Diencephalon (tissue), 1 donor: ENCODE data around the gene METTL16. TPM values are rescaled to one million over a fixed set of nuclear protein-coding genes. Genes with fewer than 3 reads are reported as not detected.

ENCODE experiments used
- small RNA-seq: library from RNA; depleted of rRNA; stranded (forward); fragments of <200 nt; gene quantifications from one replicate; pipeline ENCODE3, GENCODE V24; 2014
- total RNA-seq: library from RNA; depleted of rRNA; stranded (reverse); fragments of >200 nt; gene quantifications from one replicate; pipeline ENCODE4 v1.2.3, GENCODE V29; 2014

Gene METTL16, protein sequence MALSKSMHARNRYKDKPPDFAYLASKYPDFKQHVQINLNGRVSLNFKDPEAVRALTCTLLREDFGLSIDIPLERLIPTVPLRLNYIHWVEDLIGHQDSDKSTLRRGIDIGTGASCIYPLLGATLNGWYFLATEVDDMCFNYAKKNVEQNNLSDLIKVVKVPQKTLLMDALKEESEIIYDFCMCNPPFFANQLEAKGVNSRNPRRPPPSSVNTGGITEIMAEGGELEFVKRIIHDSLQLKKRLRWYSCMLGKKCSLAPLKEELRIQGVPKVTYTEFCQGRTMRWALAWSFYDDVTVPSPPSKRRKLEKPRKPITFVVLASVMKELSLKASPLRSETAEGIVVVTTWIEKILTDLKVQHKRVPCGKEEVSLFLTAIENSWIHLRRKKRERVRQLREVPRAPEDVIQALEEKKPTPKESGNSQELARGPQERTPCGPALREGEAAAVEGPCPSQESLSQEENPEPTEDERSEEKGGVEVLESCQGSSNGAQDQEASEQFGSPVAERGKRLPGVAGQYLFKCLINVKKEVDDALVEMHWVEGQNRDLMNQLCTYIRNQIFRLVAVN
- 16.4 TPM for total RNA-seq

DNA sequence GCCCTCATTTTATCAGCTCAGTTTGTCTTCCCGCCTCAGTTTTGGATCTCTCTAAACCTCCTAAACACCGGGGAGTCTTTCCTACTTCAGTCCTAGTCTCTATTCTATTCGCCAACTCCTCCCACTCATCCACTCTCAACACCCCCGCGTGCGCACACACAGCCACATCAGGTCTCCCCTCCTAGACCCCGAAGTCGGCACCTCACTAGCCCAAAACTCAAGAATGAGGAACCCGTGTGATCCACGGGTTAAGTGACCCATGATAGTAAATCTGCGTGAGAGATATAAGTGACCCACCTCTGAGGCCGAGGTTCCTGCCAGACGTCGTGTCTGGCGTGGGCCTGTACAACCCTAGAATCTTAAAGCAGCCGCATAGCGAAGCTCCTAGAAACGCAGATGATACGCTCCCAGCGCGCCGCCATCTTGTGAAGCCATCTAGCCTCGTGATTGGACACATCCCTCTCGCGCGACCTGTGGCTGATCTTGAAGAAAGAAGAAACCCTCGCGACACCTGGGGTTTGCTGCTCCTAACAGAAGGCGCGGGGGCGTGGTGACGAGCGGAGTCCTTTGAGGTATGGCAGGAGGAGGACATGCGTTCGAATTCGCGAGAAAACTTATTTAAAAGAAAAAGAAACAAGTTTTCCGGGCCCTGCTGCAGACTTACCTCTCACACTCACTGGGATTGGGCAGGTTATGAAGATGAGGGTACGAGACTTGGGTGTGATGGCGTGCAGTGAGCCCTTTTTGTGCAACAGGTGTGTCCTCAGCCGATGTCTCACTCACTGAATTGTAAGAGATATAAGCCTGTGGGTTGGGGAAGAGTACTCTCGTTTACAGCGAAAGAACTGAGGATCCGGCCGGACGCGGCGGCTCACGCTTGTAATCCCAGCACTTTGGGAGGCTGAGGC, at the start of gene METTL16:
Gene METTL16, minus strand, starts transcription at position 427 of the 908 bp plus-strand sequence. CDS start 9,557 bp downstream, outside the sequence.

DNA sequence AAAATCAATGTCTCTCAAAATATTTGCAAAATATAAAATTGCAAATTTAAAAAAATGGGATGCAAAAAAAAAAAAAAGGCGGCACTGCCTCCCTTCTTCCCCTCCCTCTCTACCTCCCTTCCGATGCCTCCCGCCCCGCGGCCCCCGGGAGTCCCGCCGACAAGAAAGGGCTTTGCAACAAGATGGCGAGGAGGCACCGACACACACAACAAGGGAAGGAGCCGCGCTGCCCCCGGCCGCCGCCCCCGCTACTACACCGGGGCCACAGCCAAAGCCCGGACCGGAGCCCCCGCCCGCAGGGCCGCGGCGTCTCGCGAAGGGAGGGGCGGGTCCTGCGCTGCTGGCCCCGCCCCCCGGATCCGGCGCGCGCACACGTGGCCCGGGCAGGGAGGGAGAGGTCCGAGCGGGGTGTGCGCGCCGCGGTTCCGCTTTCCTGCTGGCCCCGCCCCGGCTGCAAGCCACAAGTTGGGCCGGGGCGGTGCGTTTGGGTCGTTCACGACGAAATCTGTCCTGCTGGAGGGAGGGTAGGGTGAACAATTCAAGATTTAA, 110.7 kb downstream of the METTL16 start, which contains the start of gene MNT:
Gene MNT, minus strand, starts transcription at position 184 of the 549 bp plus-strand sequence. CDS start 348 bp downstream, outside the sequence.

Small RNA genes within 50 kb of the gene (small RNA-seq; reads per million reads assigned to genes)
- gene AC006435.3 (not detected), gene AC006435.4 (not detected), gene AC006435.5 (not detected)

Other genes with a start within 250 kb of the METTL16 start
- gene SMG6, start 208.1 kb downstream of the METTL16 start, total RNA-seq: 18.7 TPM
- 51.9 TPM for gene SRR, start 207.9 kb downstream of the METTL16 start, total RNA-seq
- gene TSR1, start 175.4 kb downstream of the METTL16 start, total RNA-seq: 35.3 TPM
- 87.0 TPM for gene SGSM2, start 174.4 kb downstream of the METTL16 start, total RNA-seq
- 12.2 TPM for gene MNT, start 110.8 kb downstream of the METTL16 start, total RNA-seq
- gene PAFAH1B1, start 81.8 kb upstream of the METTL16 start, total RNA-seq: 382 TPM
- gene CLUH, start 199.9 kb upstream of the METTL16 start, total RNA-seq: 32.8 TPM
- gene CCDC92B, start 237.8 kb upstream of the METTL16 start, total RNA-seq: 2.5 TPM